Measurements from ENCODE around the gene SFTPD. TPM values are rescaled to one million over a fixed set of nuclear protein-coding genes. Genes with fewer than 3 reads are reported as not detected.
"Not testable (repeated sequence)": the region's sequence is repeated elsewhere in the genome, so short reads cannot be mapped to it uniquely, and the experiment has no call there.

SFTPD gene
- polyA plus RNA-seq, 1 of the 3 experiments (the other 2 are of a cell fraction) = 0.03 TPM

- H3K9me3 ChIP-seq; H2AFZ ChIP-seq (ENCODE audit: low read depth); H3K4me1 ChIP-seq (ENCODE audit: control insufficient read depth in 1 of 2, insufficient read depth in 2 of 2, low read depth in 1 of 2, low read length in 1 of 2); H3K27me3 ChIP-seq (ENCODE audit: insufficient read depth); H3K9me2 ChIP-seq; DNase-seq; H3K79me2 ChIP-seq (ENCODE audit: insufficient read depth); H3K36me3 ChIP-seq (replicated peaks in 1 of 2; ENCODE audit: control insufficient read depth in 1 of 2, insufficient read depth in 2 of 2, low read length in 1 of 2); H3K4me2 ChIP-seq; H3F3A ChIP-seq (replicated peaks; ENCODE audit: insufficient read depth); H3K27ac ChIP-seq (ENCODE audit: low read depth in 2 of 2, low read length in 1 of 2); H4K20me1 ChIP-seq (ENCODE audit: insufficient read depth); H3K4me3 ChIP-seq (ENCODE audit: low read depth in 2 of 2, low read length in 1 of 2); H3K9ac ChIP-seq; POLR2A ChIA-PET; CTCF ChIA-PET: not testable (repeated sequence)
- 54% methylated on average over 1 of the region's 1 CpG for WGBS (ENCODE audit: low lambda C conversion rate)
Measured at GRCh38 chr10:79901571-79901970, 47.3 kb downstream of the SFTPD start.

- CTCF ChIA-PET = no interaction called here
- WGBS (ENCODE audit: low lambda C conversion rate) = 58% methylated on average over 3 of the region's 3 CpGs
Measured at GRCh38 chr10:79898597-79899325, 50.1 kb downstream of the SFTPD start.

GRCh38 chr10:79892896-79893295 is 56.0 kb downstream of the SFTPD start:
- H3K27me3 ChIP-seq (ENCODE audit: insufficient read depth); H3K36me3 ChIP-seq (replicated peaks in 1 of 2; ENCODE audit: control insufficient read depth in 1 of 2, insufficient read depth in 2 of 2, low read length in 1 of 2); H3K9me3 ChIP-seq; H3K79me2 ChIP-seq (ENCODE audit: insufficient read depth); DNase-seq; H3K4me3 ChIP-seq (ENCODE audit: low read depth in 2 of 2, low read length in 1 of 2); H3K9me2 ChIP-seq; H3K27ac ChIP-seq (ENCODE audit: low read depth in 2 of 2, low read length in 1 of 2); H3K9ac ChIP-seq; POLR2A ChIA-PET; H3K4me2 ChIP-seq; CTCF ChIA-PET; H3K4me1 ChIP-seq (ENCODE audit: control insufficient read depth in 1 of 2, insufficient read depth in 2 of 2, low read depth in 1 of 2, low read length in 1 of 2); H3F3A ChIP-seq (replicated peaks; ENCODE audit: insufficient read depth); H4K20me1 ChIP-seq (ENCODE audit: insufficient read depth); H2AFZ ChIP-seq (ENCODE audit: low read depth): not testable (repeated sequence)
- WGBS (ENCODE audit: low lambda C conversion rate) = 71% methylated on average over 17 of the region's 17 CpGs

More at GRCh38 chr10:79898597-79899325, 50.1 kb downstream of the SFTPD start:
- Histone ChIP-seq H3K9ac (no peak overlapping the region), H3F3A (replicated peaks; ENCODE audit: insufficient read depth) (no peaks in the 10 kb centered on the region), H3K36me3 (replicated peaks in 1 of 2; ENCODE audit: control insufficient read depth in 1 of 2, insufficient read depth in 2 of 2, low read length in 1 of 2) (no peaks in the 10 kb centered on the region), H3K4me3 (ENCODE audit: low read depth in 2 of 2, low read length in 1 of 2) (no peak overlapping the region), H2AFZ (ENCODE audit: low read depth) (no peak overlapping the region), H3K79me2 (ENCODE audit: insufficient read depth) (no peaks in the 10 kb centered on the region), H3K4me1 (ENCODE audit: control insufficient read depth in 1 of 2, insufficient read depth in 2 of 2, low read depth in 1 of 2, low read length in 1 of 2) (peaks cover 0 to under 1% of the 10 kb centered on the region in 2 experiments; a peak in 1 of 4 replicates), H3K4me2 (no peak overlapping the region), H4K20me1 (ENCODE audit: insufficient read depth) (no peaks in the 10 kb centered on the region), H3K27ac (ENCODE audit: low read depth in 2 of 2, low read length in 1 of 2) (no peak overlapping the region), H3K9me3 (no peaks in the 10 kb centered on the region), H3K27me3 (ENCODE audit: insufficient read depth) (no peaks in the 10 kb centered on the region), H3K9me2 (no peaks in the 10 kb centered on the region)
- TF ChIP-seq MXI1 (IDR thresholded peaks at IDR 0.05; ENCODE audit: low read depth, low read length) (no peak), SIN3A (IDR thresholded peaks at IDR 0.05; ENCODE audit: borderline replicate concordance, low read depth, low read length) (no peak), RAD21 (IDR thresholded peaks at IDR 0.05; ENCODE audit: low read length) (no peak), TEAD4 (IDR thresholded peaks at IDR 0.05; ENCODE audit: borderline replicate concordance, insufficient read depth) (no peak), TAF1 (IDR thresholded peaks at IDR 0.05; ENCODE audit: borderline replicate concordance, low read depth, low read length) (no peak), SMC3 (IDR thresholded peaks at IDR 0.05; ENCODE audit: low read depth, low read length) (no peak), USF1 (IDR thresholded peaks at IDR 0.05; ENCODE audit: borderline replicate concordance, low read depth) (no peak), EZH2phosphoT487 (IDR thresholded peaks at IDR 0.05; ENCODE audit: borderline replicate concordance, low read depth) (no peak), CHD2 (IDR thresholded peaks at IDR 0.05; ENCODE audit: low read length, partially characterized antibody) (no peak), ELF1 (IDR thresholded peaks at IDR 0.05) (no peak), ZBTB33 (IDR thresholded peaks at IDR 0.05; ENCODE audit: borderline replicate concordance, low read depth) (no peak), FOXM1 (IDR thresholded peaks at IDR 0.05; ENCODE audit: low read depth) (no peak), JUND (IDR thresholded peaks at IDR 0.05) (no peak)
- TF ChIP-seq, protein P1, sequence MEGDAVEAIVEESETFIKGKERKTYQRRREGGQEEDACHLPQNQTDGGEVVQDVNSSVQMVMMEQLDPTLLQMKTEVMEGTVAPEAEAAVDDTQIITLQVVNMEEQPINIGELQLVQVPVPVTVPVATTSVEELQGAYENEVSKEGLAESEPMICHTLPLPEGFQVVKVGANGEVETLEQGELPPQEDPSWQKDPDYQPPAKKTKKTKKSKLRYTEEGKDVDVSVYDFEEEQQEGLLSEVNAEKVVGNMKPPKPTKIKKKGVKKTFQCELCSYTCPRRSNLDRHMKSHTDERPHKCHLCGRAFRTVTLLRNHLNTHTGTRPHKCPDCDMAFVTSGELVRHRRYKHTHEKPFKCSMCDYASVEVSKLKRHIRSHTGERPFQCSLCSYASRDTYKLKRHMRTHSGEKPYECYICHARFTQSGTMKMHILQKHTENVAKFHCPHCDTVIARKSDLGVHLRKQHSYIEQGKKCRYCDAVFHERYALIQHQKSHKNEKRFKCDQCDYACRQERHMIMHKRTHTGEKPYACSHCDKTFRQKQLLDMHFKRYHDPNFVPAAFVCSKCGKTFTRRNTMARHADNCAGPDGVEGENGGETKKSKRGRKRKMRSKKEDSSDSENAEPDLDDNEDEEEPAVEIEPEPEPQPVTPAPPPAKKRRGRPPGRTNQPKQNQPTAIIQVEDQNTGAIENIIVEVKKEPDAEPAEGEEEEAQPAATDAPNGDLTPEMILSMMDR (IDR thresholded peaks at IDR 0.05) = no peak
- POLR2A ChIA-PET = no interaction called here
- DNase-seq = no peak
